NCI-H524 (cell line): ENCODE measurements around the gene CLIC5.

Experiments
- DNase-seq, 2 experiments: peaks; one replicate each; lab custom pipeline; 2025; lab: John Stamatoyannopoulos, UW

Gene CLIC5

DNA sequence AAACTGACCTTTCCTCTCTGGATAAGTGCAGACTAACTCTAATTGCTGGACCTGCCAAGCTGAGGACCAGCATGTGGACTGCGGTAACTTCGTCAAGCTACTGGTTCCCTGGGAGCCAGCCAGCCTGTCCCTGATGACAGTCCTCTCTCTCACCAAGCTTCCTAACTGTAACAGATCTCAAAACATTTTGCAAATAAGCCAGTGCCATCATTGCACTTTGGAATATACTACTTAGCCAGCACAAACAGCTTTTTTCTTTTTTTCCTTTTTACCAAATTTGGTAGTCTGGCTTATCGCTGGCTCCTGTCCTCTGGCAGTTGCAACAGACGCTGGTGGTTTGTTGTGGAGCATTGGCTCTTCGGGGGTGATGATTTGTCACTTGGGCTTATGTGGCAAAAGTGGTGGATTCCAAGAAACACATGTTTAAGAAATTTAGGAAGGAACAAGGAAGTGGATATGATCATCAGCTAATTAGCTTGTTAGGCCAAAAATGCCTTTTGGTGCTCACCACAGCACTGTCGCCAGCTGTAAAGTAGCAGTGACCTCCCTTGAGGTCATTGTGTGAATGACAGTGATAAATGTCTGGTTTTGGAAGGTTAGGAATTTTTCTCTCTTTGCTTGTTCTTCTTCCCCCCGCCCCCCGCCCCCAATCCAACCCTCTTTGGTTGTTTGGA is 171.7 kb downstream of the CLIC5 start:
- DNase-seq: no peak

DNA sequence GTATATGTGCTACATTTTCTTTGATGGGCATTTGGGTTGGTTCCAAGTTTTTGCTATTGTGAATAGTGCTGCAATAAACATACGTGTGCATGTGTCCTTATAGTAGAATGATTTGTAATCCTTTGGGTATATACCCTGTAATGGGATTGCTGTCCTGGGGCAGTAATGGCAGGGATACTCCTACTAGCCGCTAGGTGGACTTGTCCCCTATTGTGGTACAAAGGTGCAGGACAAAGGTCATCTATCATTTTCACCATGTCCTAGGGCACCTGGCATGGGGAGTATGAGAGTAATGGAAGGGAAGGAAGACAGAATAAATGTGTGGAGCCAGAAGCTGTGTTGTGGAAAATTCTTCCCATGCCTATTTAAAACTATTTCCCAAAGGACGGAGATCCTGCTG is 174.6 kb downstream of the CLIC5 start:
- no peak for DNase-seq

DNA sequence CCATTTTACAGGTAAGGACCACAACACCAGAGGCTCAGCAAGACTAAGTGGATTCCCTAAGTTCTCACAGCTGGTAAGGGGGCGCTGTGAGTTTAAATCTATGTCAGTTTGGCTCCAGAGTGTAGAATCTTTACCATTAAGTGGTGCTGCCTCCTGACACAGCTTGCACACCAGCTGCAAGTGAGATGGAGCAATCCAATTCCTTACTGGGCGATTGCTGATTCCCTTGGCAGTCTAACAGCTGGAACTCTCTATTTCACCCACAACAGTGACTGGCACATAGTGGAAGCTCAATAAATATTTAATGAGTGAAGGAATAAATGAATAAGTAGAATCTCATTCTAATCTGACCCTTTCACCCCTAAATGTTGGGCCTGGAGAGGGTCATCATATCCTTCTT is 176.7 kb downstream of the CLIC5 start:
- DNase-seq: no peak

DNA sequence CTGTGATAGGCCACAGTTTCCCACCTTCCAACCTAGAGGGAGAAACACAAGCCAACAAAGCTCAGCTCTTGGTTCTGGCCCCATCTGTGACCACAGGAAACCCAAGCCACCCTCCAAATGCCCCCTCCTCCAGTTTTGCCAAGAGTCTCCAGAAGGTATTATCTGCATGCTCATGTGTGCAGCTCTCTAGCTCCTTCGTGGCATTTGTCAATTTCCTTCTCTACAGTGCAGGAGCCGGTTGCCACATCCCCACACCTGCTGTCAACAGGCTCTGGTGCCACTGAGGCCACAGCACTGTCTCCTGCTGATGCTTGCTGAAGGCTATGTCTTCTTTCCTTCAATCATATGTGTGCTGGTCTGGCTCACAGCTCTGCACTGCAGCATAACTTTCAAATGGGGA is 177.2 kb downstream of the CLIC5 start:
- no peak for DNase-seq

- no peak for DNase-seq
Measured at GRCh38 chr6:45837541-45838200, 178.0 kb downstream of the CLIC5 start.

GRCh38 chr6:45836984-45837383 is 178.7 kb downstream of the CLIC5 start:
- DNase-seq: no peak

- DNase-seq: no peak
Measured at GRCh38 chr6:45836438-45836824, 179.2 kb downstream of the CLIC5 start.

DNA sequence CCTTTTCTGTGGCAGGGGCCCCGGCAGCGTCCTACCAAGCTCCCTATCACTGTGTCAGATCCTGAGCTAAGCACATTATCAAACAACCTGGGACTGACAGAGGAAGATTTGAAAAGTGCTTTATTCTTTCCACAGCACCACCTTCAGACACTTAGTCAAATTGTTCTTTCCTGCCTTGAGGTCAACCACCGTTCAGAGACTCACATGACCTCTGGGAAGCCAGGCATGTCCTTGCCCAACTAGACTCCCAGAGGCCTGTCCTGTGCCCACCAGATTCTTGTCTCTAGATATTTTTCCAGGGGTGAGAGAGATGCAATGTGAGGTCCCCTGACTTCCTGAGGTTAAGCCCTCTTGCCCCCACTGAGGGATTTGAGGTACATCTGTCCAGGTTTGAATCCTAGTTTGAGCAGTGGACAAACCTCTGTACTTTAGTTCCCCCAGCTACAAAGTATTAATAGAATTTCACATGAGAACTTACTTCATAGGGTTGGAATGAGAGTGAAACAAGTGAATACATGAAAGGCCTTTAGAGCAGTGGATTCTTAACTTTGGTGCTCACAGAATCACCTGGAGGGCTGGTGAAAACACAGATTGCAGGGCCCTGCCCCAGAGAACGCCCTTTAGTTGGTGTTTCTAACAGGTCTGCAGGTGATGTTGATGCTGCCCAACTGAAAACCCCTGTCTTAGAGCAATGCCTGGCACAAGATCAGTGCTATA is 179.8 kb downstream of the CLIC5 start:
- no peak for DNase-seq

GRCh38 chr6:45832063-45832462 is 183.6 kb downstream of the CLIC5 start:
- no peak for DNase-seq
